HEK293 (cell line): ENCODE data around the gene PPHLN1.

Experiments
- OSR2 ChIP-seq: fragments of 450-650 bp; formaldehyde crosslinking; IDR thresholded peaks from 2 replicates; pipeline ENCODE4 v1.5.1; 2016; ENCODE audit warnings: missing biosample characterization, missing genetic modification characterization
- YY1 ChIP-seq: fragments of 450-650 bp; formaldehyde crosslinking; IDR thresholded peaks from 2 replicates; pipeline ENCODE4 v1.5.1; 2018; ENCODE audit warnings: missing biosample characterization, missing genetic modification characterization
- ZNF174 ChIP-seq: fragments of 450-650 bp; formaldehyde crosslinking; IDR thresholded peaks from 2 replicates; pipeline ENCODE4 v1.5.0; 2017; ENCODE audit warnings: missing biosample characterization, mild to moderate bottlenecking, missing genetic modification characterization
- ZNF302 ChIP-seq: fragments of 450-650 bp; formaldehyde crosslinking; IDR thresholded peaks from 2 replicates; pipeline ENCODE4 v1.5.1; 2016; ENCODE audit warnings: missing biosample characterization, missing genetic modification characterization, low read depth
- TF ChIP-seq, protein P1 (sequence below): fragments of 450-650 bp; formaldehyde crosslinking; IDR thresholded peaks from 2 replicates; pipeline ENCODE4 v1.5.1; 2016; ENCODE audit warnings: missing biosample characterization, missing genetic modification characterization

DNA sequence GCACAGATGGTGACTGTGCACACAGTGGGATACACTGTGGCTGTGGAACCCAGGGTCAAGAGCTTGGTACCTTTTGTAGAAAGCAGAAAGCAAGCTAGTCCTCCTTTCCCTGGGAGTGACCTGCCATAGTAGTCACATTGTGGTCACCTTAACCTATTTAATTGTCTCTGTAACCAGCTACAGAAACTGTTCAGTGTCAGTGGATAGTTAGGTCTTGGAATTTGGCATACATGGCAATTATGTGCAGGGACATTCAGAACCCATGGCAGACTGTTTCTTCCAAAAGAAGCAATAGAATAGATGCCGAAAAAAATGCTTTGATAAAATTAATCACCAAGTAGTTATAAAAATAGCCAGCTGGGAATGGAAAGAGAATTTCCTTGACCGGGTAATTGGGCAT is 30.4 kb downstream of the PPHLN1 start:
- TF ChIP-seq YY1 (tag by site-specific recombination) (no peak), ZNF302 (tag by site-specific recombination) (no peak), OSR2 (no peak), ZNF174 (no peak)
- TF ChIP-seq, protein P1, sequence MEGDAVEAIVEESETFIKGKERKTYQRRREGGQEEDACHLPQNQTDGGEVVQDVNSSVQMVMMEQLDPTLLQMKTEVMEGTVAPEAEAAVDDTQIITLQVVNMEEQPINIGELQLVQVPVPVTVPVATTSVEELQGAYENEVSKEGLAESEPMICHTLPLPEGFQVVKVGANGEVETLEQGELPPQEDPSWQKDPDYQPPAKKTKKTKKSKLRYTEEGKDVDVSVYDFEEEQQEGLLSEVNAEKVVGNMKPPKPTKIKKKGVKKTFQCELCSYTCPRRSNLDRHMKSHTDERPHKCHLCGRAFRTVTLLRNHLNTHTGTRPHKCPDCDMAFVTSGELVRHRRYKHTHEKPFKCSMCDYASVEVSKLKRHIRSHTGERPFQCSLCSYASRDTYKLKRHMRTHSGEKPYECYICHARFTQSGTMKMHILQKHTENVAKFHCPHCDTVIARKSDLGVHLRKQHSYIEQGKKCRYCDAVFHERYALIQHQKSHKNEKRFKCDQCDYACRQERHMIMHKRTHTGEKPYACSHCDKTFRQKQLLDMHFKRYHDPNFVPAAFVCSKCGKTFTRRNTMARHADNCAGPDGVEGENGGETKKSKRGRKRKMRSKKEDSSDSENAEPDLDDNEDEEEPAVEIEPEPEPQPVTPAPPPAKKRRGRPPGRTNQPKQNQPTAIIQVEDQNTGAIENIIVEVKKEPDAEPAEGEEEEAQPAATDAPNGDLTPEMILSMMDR = no peak
